Esophagus squamous epithelium (tissue), 5 donors: ENCODE results near the gene MRC2. TPM values are rescaled to one million over a fixed set of nuclear protein-coding genes. Genes with fewer than 3 reads are reported as not detected.

Experiments used
- DNase-seq: peaks from one replicate; lab custom pipeline; 2025; lab: John Stamatoyannopoulos, UW
- H3K27ac ChIP-seq, 4 donors: fragments of 200-600 bp; sonication (generic); one replicate each; pipeline ENCODE4 v1.5.1; 2016 to 2019; ENCODE audit warnings: mild to moderate bottlenecking in 1 of 4
- H3K27me3 ChIP-seq, 4 donors: fragments of 200-600 bp; sonication (generic); 1 replicate in 3 of 4; 2 replicates in 1 of 4; pipeline versions ENCODE4 v1.5.1 to v1.6.0; 2017 to 2021; ENCODE audit warnings: antibody characterized with exemption in 1 of 4
- H3K36me3 ChIP-seq, 3 donors: fragments of 200-600 bp; sonication (generic); one replicate each; pipeline ENCODE4 v1.5.1; 2016 to 2019
- H3K4me1 ChIP-seq, 3 donors: fragments of 200-600 bp; sonication (generic); one replicate each; pipeline ENCODE4 v1.5.1; 2017 to 2019
- H3K4me3 ChIP-seq, 4 donors: fragments of 200-600 bp; sonication (generic); 1 replicate in 3 of 4; 2 replicates in 1 of 4; pipeline ENCODE4 v1.5.1; 2016 to 2019; ENCODE audit warnings: mild to moderate bottlenecking in 2 of 4, moderate library complexity in 1 of 4
- H3K9me3 ChIP-seq, 3 donors: fragments of 200-600 bp; sonication (generic); one replicate each; pipeline ENCODE4 v1.5.1; 2016 to 2019
- CTCF ChIP-seq, 6 experiments: fragments of 450-650 bp in 4 of 6; fragments of 200-600 bp in 2 of 6; sonication (generic) in 2 of 6; IDR thresholded peaks; one replicate each; pipeline ENCODE4 v1.5.1; 2016 to 2019; ENCODE audit warnings: antibody characterized with exemption in 6 of 6, mild to moderate bottlenecking in 4 of 6, moderate library complexity in 4 of 6
- POLR2A ChIP-seq, 4 donors: fragments of 450-650 bp; IDR thresholded peaks; one replicate each; pipeline ENCODE4 v1.6.1; 2017; ENCODE audit warnings: antibody characterized with exemption in 4 of 4, mild to moderate bottlenecking in 4 of 4, moderate library complexity in 3 of 4
- WGBS, 2 donors: methylation state at CpG; one replicate each; pipeline ENCODE4 v1.1.5; 2018; 5-methylcytosine and 5-hydroxymethylcytosine counted together
- intact Hi-C: fragments of 100-400 bp; cut with DNase I; formaldehyde crosslinking; loops from one replicate; pipeline ENCODE4 v1.15.0; 2022
- total RNA-seq, 4 donors: library from RNA; depleted of rRNA; stranded (reverse); fragments of >200 nt; gene quantifications; one replicate each; pipeline ENCODE4 v1.1.0, GENCODE V29; 2016
- donor health status: DM: yes; HTN: yes; CAD: no.

The MRC2 gene
- total RNA-seq, 4 donors from 2014 or later: 38.8 to 64.7 (median 61.6) TPM

- WGBS, 2 donors: 63 to 64% methylated on average over 2 of the region's 2 CpGs
- no peak for TF ChIP-seq CTCF (IDR thresholded peaks at IDR 0.05)
- TF ChIP-seq POLR2A (IDR thresholded peaks at IDR 0.05): no peak
- Histone ChIP-seq H3K4me3 (no peak overlapping the region), H3K36me3 (no peaks in the 10 kb centered on the region), H3K27ac (no peak overlapping the region), H3K4me1 (peaks cover 1 to 32% (median 10%) of the 10 kb centered on the region in 3 donors), H3K27me3 (no peaks in the 10 kb centered on the region), H3K9me3 (peaks cover 0 to 9% (median 7%) of the 10 kb centered on the region in 3 donors)
- intact Hi-C loops: loop anchor here (5.0 kb wide), 1 partner anchor 259 kb away; the partner anchor contains the start of gene TANC2
- no peak for DNase-seq
These were observed 81.1 kb downstream of the MRC2 start for GRCh38 chr17:62708587-62708986.

- Histone ChIP-seq H3K4me3 (no peak overlapping the region), H3K4me1 (no peaks in the 10 kb centered on the region), H3K27me3 (no peaks in the 10 kb centered on the region), H3K9me3 (peaks cover 0 to 9% (median 7%) of the 10 kb centered on the region in 3 donors), H3K27ac (no peak overlapping the region), H3K36me3 (no peaks in the 10 kb centered on the region)
- intact Hi-C loops: no loop called here
- TF ChIP-seq CTCF (IDR thresholded peaks at IDR 0.05) (no peak), POLR2A (IDR thresholded peaks at IDR 0.05) (no peak)
- DNase-seq: no peak
- WGBS, 2 donors: 43 to 81% methylated on average over 1 to 8 of the region's 8 CpGs
These were observed 84.7 kb downstream of the MRC2 start for GRCh38 chr17:62712171-62712581.

GRCh38 chr17:62713086-62713881 lies 85.8 kb downstream of the MRC2 start:
- DNase-seq: no peak
- 71 to 86% methylated on average over 8 to 16 of the region's 17 CpGs for WGBS, 2 donors
- TF ChIP-seq POLR2A (IDR thresholded peaks at IDR 0.05) (no peak), CTCF (IDR thresholded peaks at IDR 0.05) (no peak)
- Histone ChIP-seq H3K9me3 (peaks cover 0 to 6% (median 6%) of the 10 kb centered on the region in 3 donors), H3K4me3 (no peak overlapping the region), H3K36me3 (no peaks in the 10 kb centered on the region), H3K4me1 (no peaks in the 10 kb centered on the region), H3K27me3 (no peaks in the 10 kb centered on the region), H3K27ac (no peak overlapping the region)
- intact Hi-C loops: no loop called here

- TF ChIP-seq CTCF (IDR thresholded peaks at IDR 0.05) (no peak), POLR2A (IDR thresholded peaks at IDR 0.05) (no peak)
- H3K36me3 ChIP-seq: no peaks in the 10 kb centered on the region
- H3K4me1 ChIP-seq: no peaks in the 10 kb centered on the region
- intact Hi-C loops: no loop called here
- H3K9me3 ChIP-seq: no peaks in the 10 kb centered on the region
- 61 to 71% methylated on average over 4 of the region's 8 CpGs for WGBS, 2 donors
- H3K4me3 ChIP-seq: no peak overlapping the region
- DNase-seq: no peak
- no peaks in the 10 kb centered on the region for H3K27me3 ChIP-seq
- H3K27ac ChIP-seq: no peak overlapping the region
These were observed 86.7 kb downstream of the MRC2 start for GRCh38 chr17:62714016-62714777.

GRCh38 chr17:62715882-62716390 lies 88.5 kb downstream of the MRC2 start:
- 95% methylated on average over 13 to 14 of the region's 18 CpGs for whole genome bisulfite sequencing, 2 donors
- intact Hi-C loops: no loop called here

More at GRCh38 chr17:62715882-62716390, 88.5 kb downstream of the MRC2 start:
- Histone ChIP-seq H3K4me1 (no peaks in the 10 kb centered on the region), H3K4me3 (no peak overlapping the region), H3K27ac (no peak overlapping the region), H3K9me3 (no peaks in the 10 kb centered on the region), H3K36me3 (no peaks in the 10 kb centered on the region), H3K27me3 (no peaks in the 10 kb centered on the region)
- no peak for TF ChIP-seq POLR2A (IDR thresholded peaks at IDR 0.05)
- TF ChIP-seq CTCF (IDR thresholded peaks at IDR 0.05): no peak
- DNase-seq: no peak
